DMS53 (cell line): ENCODE measurements around the gene INTS12.
"Not testable (repeated sequence)": the region's sequence is repeated elsewhere in the genome, so short reads cannot be mapped to it uniquely, and the experiment has no call there.

Experiments
- DNase-seq: peaks from one replicate; lab custom pipeline; 2025; lab: John Stamatoyannopoulos, UW

Gene INTS12

GRCh38 chr4:105708181-105709080 lies at the start of gene INTS12, which contains the start of gene GSTCD:
INTS12 (minus strand) TSS chr4:105708689; CDS start chr4:105700005, 8,684 bp downstream.
GSTCD (plus strand) TSS chr4:105708784; CDS start chr4:105717614, 8,830 bp downstream.
- peak; percentile 95 for DNase-seq

DNA sequence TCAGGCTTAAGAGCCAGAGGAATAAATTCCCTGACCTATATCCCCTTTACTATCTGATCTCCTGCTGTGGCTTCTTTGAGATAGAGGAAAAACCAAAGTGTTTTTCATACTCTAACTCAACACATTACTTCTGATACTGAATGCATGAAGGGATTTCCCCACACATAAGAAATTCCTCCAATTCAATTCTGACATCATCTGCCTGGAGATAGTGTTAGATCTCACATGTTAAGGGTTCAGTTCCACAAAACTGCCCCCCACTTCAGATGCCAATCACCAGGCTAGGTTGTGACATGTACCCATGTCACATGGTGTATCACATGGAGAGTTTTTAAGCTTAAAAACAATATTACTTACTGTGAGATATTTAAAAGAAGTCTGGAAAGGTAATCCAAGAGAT lies 46.9 kb upstream of the INTS12 start:
- DNase-seq: no peak

DNA sequence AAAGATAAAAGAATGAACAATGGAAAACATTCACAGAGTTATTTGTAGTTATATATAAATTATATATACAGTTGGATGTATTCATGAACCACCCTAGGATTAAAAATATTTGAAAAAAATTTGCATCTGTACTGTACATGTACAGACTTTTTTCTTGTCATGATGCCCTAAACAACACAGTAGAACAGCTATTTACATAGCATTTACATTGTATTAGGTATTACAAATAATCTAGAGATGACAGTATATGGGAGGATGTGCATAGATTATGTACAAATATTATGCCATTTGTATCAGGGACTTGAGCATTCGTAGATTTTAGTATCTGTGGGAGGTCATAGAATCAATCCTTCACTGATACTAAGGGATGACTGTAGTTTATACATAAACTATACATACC lies 44.9 kb upstream of the INTS12 start:
- no peak for DNase-seq

GRCh38 chr4:105751718-105752299 lies 43.3 kb upstream of the INTS12 start:
- no peak for DNase-seq

DNA sequence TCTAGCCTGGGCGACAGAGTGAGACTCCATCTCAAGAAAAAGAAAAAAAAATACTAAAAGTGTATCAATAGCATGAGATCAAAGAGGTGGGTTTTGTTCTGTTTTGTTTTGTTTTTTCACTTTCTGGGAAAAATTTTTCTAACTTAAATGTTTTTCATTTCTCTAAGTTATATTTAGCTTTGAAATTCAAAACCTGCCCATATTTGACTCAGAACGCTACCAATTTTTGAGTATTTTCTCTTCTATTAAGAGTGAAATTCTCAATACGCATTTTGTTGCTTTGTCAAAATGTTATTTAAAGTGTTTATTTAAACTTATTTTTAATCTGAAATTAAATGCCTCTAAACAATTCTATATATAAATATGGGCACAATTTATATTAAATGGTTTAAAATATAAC lies 39.7 kb upstream of the INTS12 start:
- no peak for DNase-seq

DNA sequence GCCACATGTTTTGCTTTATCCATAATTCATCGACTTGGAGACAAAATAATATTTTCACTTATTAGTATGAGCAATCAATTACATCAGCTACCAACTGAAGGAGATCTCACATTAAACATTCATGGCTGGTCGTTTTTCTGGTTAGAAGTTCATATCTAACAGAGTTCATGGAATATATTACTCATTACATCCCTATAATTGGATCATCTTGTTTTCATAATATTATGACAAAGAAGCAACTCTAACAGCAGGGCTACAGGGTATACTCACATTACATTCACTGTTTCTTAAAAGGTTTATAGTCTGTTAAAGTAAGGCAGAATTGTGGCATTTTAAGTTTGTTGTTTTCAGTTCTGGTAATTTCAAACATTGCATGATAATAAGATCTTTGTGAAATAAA lies 33.1 kb upstream of the INTS12 start:
- DNase-seq: no peak

DNA sequence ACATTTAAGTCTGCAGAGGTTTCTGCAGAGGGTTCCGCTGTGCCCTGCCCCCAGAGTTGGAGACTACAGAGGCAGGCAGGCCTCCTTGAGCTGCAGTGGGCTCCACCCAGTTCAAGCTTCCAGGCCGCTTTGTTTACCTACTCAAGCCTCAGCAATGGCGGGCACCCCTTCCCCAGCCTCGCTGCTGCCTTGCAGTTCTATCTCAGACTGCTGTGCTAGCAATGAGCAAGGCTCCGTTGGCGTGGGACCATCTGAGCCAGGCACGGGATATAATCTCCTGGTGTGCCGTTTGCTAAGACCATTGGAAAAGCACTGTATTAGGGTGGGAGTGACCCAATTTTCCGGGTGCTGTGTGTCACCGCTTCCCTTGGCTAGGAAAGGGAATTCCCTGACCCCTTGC lies 26.7 kb upstream of the INTS12 start:
- DNase-seq: not testable (repeated sequence)

GRCh38 chr4:105729895-105730294 lies 21.4 kb upstream of the INTS12 start:
- not testable (repeated sequence) for DNase-seq

GRCh38 chr4:105725623-105726022 lies 17.1 kb upstream of the INTS12 start:
- no peak for DNase-seq

DNA sequence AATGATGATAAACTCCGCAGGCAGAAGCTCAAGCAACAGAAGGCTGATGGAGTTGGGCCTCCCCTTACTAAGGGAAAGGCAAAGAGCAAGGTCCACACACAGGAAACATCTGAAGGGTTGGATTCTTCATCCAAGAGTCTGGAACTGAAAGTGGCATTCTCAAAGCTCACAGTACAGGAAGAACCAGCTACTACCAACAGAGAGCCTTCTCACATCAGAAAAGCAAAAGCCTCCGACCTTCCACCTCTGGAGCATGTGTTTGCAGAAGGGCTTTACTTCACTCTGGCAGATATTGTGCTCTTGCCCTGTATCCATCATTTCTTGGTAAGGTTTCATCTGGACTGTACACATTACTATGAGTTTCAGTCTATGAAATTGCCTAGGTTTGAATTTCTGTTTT lies 10.7 kb upstream of the INTS12 start:
- DNase-seq: no peak

DNA sequence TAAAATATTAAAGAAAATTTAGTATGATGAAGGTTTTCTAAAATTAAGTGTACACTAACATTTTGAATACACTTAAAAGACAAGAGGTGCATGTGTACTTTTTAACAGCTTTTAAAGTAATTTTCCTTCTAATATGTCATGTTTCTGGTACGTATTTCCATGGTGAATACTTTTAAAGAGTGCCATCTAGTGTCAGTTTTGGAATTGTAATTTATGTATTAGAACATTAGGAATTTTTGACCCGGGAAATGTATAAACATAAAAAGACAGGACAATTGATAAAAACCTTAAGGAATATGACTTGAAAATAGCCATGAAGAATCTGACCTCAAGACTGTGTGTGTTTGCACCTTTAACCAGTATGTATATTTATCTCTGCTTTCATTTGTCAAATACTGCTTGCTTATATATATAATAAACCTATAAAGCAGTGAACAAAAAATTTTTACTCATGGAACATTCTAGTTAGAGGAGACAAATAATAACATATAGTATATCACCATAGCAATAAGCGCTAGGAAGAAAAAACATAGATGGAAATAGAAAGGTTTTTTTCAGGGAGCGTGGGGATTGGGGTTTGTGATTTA lies 7.3 kb upstream of the INTS12 start:
- peak; percentile 61 for DNase-seq

DNA sequence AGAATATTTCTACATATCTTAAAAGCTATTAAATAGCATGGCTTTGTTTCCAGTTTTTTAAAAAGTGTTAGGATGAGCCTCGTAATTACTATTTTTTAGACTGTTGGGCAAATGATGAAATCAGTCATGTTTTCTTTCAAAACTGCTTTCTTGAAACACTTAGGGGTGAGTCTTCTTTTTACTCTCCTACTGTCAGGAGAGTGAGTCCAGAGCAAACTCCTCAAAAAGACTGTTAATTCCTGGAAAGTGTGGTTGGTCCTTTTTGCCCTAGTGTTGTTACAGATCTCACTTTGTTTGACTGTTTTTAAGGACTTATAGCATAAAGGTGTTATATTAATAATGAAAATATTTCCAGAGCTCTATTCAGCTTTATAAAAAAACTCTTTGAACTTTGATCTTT lies 6.4 kb upstream of the INTS12 start:
- no peak for DNase-seq

DNA sequence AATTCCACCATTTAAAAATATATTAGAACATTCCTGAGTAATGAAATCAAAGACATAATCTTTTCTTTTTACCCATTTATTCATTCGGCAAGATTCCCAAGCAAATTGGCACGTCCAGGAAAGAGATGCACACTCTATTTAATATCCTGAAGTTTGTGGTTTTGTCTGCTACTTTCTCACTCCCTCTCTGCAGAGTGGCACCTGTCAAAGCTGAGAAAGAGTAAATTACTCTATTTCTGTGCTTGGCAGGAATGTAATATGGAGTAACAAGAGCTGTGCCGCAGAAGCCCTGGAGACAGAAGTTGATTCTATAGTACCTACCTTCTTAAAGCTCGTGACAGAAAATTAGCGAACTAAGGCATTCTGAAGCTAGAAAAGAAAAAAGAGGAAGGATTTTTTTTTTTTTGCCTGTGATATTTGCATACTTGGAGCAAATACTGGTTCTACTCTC lies 5.6 kb upstream of the INTS12 start:
- DNase-seq: no peak

- DNase-seq: no peak
Observed at GRCh38 chr4:105712766-105713165, 4.3 kb upstream of the INTS12 start.

GRCh38 chr4:105710678-105711077 lies 2.2 kb upstream of the INTS12 start:
- DNase-seq: no peak

- no peak for DNase-seq
Observed at GRCh38 chr4:105710012-105710600, 1.6 kb upstream of the INTS12 start.

DNA sequence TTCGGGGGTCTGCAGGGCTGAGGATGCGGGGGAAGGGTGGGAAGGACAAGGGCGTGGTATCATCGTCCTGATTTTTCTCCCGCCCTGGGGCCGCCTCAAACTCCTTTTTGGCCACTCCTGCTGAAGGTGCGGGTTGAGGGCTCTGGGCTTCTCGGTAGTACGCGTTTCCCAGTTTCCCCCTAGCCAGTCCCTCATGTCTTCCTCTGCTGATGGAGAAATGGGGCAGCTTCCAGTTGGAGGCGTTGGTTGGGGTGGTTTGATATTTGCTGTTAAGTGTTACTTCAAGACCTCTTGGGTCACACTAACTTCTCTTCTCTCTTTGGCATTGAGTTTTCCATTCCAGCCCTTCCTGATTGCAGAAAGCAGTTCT lies 577 bp upstream of the INTS12 start:
- DNase-seq: peak; percentile 60

- no peak for DNase-seq
Observed at GRCh38 chr4:105707782-105708180, 708 bp downstream of the INTS12 start.

GRCh38 chr4:105698607-105699006 lies 9.9 kb downstream of the INTS12 start:
- DNase-seq: no peak

DNA sequence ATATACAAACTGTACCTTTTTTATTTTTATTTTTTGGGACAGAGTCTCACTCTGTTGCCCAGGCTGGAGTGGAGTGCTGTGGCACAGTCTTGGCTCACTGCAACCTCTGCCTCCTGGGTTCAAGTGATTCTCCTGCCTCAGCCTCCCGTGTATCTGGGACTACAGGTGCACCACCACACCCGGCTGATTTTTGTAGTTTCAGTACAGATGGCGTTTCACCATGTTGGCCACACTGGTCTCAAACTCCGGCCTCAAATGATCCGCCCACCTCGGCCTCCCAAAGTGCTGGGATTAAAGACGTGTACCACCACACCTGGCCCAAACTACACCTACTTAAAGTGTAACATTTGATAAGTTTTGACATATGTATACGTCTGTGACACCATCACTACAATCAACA lies 12.7 kb downstream of the INTS12 start:
- not testable (repeated sequence) for DNase-seq

GRCh38 chr4:105694812-105695211 lies 13.7 kb downstream of the INTS12 start:
- peak; percentile 1 for DNase-seq

- no peak for DNase-seq
Observed at GRCh38 chr4:105686571-105686970, 21.9 kb downstream of the INTS12 start.

DNA sequence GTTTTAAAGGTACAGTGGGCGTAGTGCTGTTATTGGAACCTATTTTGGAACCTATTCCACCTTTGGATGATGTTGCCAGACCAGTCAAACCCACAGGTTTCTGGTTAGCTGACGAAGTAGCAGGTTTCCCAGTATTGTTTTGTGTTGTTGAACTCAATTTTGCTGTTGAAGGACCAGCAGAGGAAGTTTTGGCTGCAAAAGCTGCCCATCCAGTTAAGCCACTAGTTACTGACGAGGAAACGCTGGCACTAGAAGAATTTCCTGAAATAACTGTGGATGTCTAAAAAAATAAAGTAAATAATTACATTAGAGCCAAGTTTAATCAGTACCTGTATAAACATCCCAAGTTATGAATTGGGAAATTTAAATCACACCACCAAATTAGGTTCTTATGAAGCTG lies 25.5 kb downstream of the INTS12 start:
- DNase-seq: peak; percentile 70
